HUDEP-2 (cell line): ENCODE data around the gene C12orf60.

Experiments
- DNase-seq, 76 experiments: peaks; one replicate each; lab custom pipeline; 2025; ENCODE audit not compliant: unreplicated experiment in 76 of 76; lab: John Stamatoyannopoulos, UW

C12orf60 gene

DNA sequence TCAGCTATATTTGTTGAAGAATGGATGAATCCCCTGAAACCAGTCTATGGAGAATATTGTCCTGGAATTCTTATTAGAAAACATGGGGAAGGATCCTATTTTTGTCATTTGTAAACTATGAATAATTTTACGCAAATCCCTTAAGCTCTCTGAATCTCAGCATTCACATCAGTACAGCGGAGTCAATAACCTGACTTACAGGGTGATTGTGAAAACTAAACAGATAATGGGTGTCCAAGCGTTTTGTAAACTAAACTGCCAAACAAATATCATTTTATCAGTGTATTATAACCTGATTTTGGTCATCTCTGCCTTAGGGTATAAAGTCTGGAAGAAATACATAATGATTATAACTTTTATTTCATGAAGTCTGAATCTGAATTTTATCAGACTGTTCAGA lies 29.9 kb downstream of the C12orf60 start:
- DNase-seq: no peak

DNA sequence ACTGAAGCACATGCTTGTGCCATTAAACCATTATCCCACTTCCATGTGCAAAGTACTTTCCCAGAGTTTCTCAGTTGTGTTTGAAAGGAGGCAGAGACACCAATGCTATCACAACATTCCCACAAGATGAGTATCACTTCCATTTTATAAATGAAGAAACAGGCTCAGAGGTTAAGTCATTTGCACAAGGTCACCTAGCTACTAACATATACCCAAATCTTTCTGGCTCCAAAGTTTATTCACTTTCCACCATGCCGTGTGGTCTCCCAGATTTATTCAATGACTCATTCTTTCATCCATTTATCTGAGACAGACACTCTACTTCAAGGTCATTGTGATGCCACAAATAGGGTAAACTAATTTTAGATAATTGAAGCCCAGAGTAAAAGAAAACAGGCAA lies 30.5 kb downstream of the C12orf60 start:
- DNase-seq: peak in 3 of 76 experiments; percentile 14 to 19 (median 19)

- DNase-seq: no peak
Observed at GRCh38 chr12:14834509-14834908, 31.0 kb downstream of the C12orf60 start.

- peak in 17 of 76 experiments; percentile 7 to 44 (median 25) for DNase-seq
Observed at GRCh38 chr12:14836336-14837210, 33.1 kb downstream of the C12orf60 start.

DNA sequence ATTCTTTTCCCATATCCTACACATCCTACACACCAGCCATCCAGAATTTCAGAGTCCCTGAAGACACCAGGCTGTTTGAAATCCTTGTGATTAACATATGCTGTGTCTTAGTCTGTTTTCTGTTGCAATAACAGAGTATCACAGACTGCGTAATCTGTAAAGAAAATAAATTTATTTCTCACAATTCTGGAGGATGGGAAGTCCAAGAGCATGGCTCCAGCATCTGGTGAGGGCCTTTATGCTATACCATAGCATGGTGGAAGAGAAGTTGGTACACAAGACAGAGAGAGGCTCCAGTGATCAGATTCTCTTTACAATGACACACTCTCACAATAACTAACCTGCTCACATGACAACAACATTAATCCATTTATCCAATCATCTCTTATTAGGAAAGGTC lies 35.8 kb downstream of the C12orf60 start:
- no peak for DNase-seq

GRCh38 chr12:14840616-14841015 lies 37.1 kb downstream of the C12orf60 start:
- no peak for DNase-seq

DNA sequence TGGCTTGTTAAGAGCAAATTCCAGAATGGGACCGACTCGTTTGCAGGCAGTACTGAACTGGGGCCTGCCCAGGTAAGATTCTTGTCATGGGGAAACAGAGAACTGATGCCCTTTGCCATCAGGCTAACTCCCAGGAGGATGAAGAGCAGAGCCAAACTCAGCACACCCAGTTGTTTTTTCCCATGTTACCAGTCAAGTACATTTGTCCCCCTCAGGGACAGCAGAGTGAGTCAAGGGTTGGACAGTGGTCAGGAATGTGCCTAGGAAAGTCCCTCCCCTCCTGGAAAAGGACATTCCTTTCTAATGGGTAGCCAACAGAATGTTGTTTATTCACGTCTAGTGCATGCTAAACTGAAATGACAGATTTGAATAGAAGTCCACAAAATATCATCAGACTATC lies 38.3 kb downstream of the C12orf60 start:
- DNase-seq: no peak

- DNase-seq: no peak
Observed at GRCh38 chr12:14842315-14842714, 38.8 kb downstream of the C12orf60 start.

GRCh38 chr12:14843425-14843887 lies 40.0 kb downstream of the C12orf60 start, which contains the start of gene ART4:
TSS of gene ART4 (minus strand) at chr12:14843526. CDS start at chr12:14843113, 413 bp downstream.
- peak in 75 of 76 experiments; percentile 39 to 96 (median 86) for DNase-seq

DNA sequence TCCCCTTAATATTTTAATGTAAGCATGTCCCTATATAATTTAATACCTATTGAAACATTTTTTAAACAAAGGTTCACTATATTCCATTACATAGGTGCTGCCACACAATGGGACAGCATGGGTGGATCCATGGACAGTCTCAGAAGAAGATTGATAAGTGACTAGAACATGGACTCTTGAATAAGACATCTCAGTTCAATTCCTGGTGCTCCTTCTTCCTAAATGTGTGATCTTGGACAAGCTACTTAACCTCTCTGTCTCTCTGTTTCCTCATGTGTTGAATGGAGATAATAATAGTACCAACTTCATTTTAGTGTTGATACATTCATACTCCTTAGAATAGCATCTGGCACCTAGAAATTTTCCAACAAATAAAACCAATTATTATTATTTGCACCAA lies 40.9 kb downstream of the C12orf60 start:
- peak in 1 of 76 experiments; percentile 6 for DNase-seq

DNA sequence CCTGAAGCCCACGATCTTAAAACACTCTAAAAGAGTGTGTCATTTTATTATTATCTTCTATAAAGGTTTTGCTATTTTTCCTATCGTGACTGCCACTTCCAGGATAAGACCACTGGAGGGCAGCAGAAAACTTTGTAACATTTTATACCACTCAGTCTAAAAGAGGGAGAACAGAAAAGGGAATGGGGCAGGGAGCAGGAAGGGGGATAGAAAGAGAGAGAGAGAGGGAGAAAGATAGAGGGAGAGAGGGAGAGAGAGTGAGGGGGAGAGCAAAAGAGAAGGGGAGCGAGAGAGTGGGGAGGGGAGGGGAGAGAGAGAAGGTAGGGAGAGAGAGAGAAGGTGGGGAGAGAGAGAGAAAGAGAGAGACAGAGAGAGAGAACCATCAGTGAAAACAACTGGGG lies 41.9 kb downstream of the C12orf60 start:
- peak in 44 of 76 experiments; percentile 3 to 73 (median 44) for DNase-seq

DNA sequence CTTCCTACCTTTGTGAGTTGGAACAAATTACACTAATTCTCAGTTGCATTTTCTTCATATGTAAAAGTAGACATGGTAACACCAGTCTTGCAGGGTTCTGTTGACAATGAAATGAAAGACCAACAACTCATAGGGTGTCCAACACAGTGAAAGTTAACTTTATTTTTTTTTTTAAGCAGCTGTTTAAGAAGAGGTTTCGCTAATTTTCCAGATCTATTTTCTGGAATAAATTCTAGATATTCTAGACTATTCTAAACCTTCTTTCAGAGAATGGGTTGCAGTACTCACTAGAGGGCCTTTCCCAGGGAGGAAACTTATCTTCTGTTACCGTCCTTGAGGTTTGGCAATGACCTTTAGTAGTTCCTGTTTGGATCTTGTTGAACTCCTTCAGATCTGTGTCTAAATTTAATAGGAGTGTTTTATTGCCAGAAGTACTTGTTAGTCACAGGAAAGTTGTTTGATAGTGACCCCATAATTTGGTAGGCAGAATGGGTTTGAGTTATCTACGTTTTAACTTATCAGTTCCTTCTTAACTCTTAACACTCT lies 42.6 kb downstream of the C12orf60 start:
- DNase-seq: peak in 11 of 76 experiments; percentile 4 to 57 (median 18)

DNA sequence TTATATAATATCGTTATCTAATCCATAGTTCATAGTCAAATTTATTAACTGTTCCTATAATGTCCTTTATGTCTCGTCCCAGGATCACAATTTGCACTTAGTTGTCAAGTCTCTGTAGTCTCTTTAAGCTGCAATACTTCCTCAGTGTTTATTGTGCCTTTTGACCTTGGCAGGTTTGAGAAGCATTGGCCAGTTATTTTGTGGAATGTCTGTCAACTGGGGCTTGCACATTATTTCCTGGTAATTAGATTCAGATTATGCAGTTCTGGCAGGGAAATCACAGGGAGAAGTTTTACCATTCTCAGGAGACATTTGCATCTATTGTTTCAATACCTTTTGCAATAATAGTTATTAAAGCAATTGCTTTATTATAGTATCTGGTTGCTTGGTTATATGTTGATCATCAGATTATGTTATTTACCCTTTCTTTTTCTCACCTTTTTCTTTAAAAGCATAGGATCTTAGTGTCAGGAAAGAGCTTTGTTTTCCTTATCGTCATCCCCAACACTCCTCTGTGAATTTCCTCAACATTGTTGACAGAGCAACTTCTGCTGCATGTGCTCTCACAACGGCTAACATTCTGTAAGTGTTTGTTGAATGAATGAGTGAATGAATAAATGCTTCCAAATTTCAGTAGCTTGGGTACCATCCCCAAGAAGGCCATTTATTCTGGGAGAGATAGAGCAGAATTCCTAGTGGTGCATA lies 43.6 kb downstream of the C12orf60 start:
- no peak for DNase-seq

DNA sequence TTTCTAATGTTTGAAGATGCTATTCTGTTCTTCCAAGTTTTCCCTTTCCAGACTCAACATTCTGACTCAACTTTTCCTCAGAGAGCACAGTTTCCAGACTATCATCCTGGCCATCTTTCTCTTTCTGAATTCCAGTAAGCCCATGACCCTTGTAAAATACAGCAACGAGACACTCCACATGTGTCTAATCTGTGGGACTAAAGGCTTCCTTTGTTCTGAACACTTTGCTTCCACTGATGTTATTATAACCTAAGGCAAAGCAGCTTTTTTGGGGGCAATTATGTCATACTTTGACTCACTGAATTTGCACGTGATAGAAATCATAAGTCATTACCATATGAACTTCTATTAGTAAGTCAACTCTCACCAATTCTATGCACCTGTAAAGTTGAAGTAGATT lies 46.2 kb downstream of the C12orf60 start:
- no peak for DNase-seq

- no peak for DNase-seq
Observed at GRCh38 chr12:14850929-14851663, 47.6 kb downstream of the C12orf60 start.

DNA sequence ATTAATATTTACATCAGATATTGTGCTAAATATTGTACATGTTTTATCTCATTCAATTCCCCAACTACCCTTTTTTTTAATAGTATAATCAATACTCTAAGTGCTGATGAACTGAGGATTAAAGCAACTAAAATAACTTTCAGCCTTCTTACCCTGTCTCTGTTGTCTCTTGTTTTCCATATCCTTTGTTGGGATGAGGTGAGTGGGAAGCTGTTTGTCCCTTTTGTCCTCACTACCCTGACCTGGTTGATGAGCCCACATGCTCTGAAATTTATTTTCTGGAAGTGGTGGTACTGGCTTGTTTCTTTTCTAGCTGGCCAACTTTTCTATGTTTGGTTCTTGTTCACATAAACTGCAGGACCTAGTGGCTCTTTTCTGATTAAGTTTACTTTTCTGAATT lies 49.4 kb downstream of the C12orf60 start:
- no peak for DNase-seq

DNA sequence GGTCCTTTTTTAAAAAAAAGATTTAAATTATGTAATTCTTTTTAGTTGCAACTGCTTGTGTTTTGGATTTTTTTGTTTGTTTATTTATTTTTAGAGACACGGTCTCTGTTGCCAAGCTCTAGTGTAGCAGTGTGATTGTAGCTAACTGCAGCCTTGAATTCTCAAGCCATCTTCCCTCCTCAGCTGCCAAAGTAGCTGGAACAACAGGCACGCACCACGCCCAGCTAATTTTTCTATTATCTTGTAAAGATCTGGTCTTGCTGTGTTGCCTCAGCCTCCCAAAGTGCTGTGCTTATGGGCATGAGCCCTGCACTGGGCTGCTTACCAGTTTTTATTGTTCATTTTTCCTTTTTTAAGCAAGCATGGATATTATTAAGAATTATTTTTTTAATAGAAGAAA lies 50.5 kb downstream of the C12orf60 start:
- peak in 34 of 76 experiments; percentile 2 to 59 (median 17) for DNase-seq

GRCh38 chr12:14854586-14855183 lies 51.2 kb downstream of the C12orf60 start:
- no peak for DNase-seq

DNA sequence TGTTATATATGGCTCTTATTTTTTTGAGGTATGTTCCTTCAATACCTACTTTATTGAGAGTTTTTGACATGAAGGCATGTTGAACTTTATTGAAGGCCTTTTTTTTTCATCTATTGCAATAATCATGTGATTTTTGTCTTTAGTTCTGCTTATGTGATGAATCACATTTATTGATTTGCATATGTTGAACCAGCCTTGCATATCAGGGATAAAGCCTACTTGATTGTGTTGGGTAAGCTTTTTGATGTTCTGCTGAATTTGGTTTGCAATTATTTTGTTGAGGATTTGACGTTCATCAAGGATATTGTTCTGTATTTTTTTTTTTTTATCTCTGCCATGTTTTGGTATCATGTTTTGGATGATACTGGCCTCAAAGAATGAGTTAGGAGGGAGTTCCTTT lies 55.0 kb downstream of the C12orf60 start:
- DNase-seq: no peak

GRCh38 chr12:14860490-14860889 lies 57.0 kb downstream of the C12orf60 start:
- DNase-seq: no peak
